ENCODE results near the gene SEPTIN10. TPM values are rescaled to one million over a fixed set of nuclear protein-coding genes. Genes with fewer than 3 reads are reported as not detected.

Gene SEPTIN10
- total and polyA plus RNA-seq, 2 donors (not counting 1 experiment from before 2014, with no cell fraction given) = 90.3 to 99.4 TPM

DNA sequence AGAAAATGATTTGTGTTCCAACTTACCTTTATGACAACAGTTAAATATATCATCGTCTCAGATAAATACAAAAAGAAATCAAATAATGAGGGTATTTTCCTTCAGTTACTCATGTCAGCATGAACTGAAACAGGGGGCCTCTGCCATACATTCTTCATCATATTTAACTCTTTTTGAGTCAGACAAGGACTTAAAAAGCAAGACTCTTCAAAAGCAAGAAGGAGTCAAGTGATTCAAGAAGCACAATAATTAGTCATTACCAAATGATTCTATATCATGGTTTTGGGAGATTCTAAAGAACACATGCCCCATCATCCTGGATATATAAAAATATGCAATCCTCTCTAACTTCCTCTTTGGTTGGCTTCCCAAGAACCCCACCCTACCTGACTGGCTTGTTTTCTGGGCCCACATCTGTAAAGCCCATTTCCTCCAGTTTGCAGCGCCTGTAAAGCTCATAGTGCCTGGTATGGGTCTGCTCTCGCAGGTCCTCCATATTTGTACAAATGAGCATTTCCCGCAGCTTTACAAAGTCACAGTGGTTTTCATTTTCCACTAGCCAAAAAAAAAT, 49.7 kb downstream of the SEPTIN10 start:
- no peak overlapping the region for H3K4me2 ChIP-seq (ENCODE audit: extremely low read depth, insufficient read depth, low read length)
- H3K27me3 ChIP-seq (ENCODE audit: control insufficient read depth, insufficient read depth, low read length) = no peaks in the 10 kb centered on the region
- H3K9me3 ChIP-seq (ENCODE audit: control insufficient read depth, insufficient read depth, low read depth, low read length) = no peaks in the 10 kb centered on the region
- H3K79me2 ChIP-seq (ENCODE audit: control insufficient read depth, insufficient read depth, low read length) = no peaks in the 10 kb centered on the region
- no peaks in the 10 kb centered on the region for H3K4me1 ChIP-seq (ENCODE audit: control insufficient read depth, extremely low read depth, insufficient read depth, low read length)
- H3K9ac ChIP-seq (ENCODE audit: insufficient read depth, low read length) = no peak overlapping the region
- no peak for DNase-seq (ENCODE audit: low read depth in 2 of 2)
- TF ChIP-seq, protein P1, sequence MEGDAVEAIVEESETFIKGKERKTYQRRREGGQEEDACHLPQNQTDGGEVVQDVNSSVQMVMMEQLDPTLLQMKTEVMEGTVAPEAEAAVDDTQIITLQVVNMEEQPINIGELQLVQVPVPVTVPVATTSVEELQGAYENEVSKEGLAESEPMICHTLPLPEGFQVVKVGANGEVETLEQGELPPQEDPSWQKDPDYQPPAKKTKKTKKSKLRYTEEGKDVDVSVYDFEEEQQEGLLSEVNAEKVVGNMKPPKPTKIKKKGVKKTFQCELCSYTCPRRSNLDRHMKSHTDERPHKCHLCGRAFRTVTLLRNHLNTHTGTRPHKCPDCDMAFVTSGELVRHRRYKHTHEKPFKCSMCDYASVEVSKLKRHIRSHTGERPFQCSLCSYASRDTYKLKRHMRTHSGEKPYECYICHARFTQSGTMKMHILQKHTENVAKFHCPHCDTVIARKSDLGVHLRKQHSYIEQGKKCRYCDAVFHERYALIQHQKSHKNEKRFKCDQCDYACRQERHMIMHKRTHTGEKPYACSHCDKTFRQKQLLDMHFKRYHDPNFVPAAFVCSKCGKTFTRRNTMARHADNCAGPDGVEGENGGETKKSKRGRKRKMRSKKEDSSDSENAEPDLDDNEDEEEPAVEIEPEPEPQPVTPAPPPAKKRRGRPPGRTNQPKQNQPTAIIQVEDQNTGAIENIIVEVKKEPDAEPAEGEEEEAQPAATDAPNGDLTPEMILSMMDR (conservative IDR thresholded peaks at IDR 0.05 in 1 of 2, IDR thresholded peaks at IDR 0.05 in 1 of 2; ENCODE audit: low read depth in 1 of 2, low read length in 2 of 2) = no peak
- TF ChIP-seq EZH2 (IDR thresholded peaks at IDR 0.05; ENCODE audit: low read length, missing control alignments) = no peak
- no peaks in the 10 kb centered on the region for H4K20me1 ChIP-seq (ENCODE audit: control insufficient read depth, extremely low read depth, insufficient read depth, low read length)
- H3K27ac ChIP-seq (ENCODE audit: insufficient read depth, low read length) = no peak overlapping the region
- H2AFZ ChIP-seq (ENCODE audit: low read length) = no peak overlapping the region
- no peak overlapping the region for H3K4me3 ChIP-seq (replicated peaks in 1 of 4; ENCODE audit: control extremely low read depth in 1 of 4, insufficient read depth in 1 of 4, low read depth in 3 of 4, low read length in 4 of 4)
- H3K36me3 ChIP-seq (ENCODE audit: control insufficient read depth, insufficient read depth, low read length) = peaks cover 2% of the 10 kb centered on the region

DNA sequence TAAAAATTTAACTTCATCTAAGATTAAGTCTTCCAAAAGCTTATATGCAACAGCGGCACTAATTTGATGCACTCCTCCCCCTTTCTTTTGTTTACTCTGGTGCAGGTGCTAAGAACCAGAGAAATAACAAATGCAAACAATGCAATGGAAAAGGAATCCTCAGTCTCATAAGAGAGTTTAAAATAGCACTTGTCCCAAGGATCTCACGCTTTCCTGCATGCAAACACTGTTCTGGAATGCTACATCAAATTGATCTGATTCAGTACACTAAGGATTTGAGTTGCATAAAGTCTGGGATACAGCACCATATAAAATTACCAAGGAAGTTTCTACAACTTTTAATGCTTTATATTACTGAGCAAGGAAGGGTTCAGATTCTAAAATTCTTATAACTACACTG, 50.5 kb downstream of the SEPTIN10 start:
- H3K27ac ChIP-seq (ENCODE audit: insufficient read depth, low read length) = no peak overlapping the region
- no peaks in the 10 kb centered on the region for H3K4me1 ChIP-seq (ENCODE audit: control insufficient read depth, extremely low read depth, insufficient read depth, low read length)
- H3K79me2 ChIP-seq (ENCODE audit: control insufficient read depth, insufficient read depth, low read length) = no peaks in the 10 kb centered on the region
- H3K4me3 ChIP-seq (replicated peaks in 1 of 4; ENCODE audit: control extremely low read depth in 1 of 4, insufficient read depth in 1 of 4, low read depth in 3 of 4, low read length in 4 of 4) = no peak overlapping the region
- H4K20me1 ChIP-seq (ENCODE audit: control insufficient read depth, extremely low read depth, insufficient read depth, low read length) = no peaks in the 10 kb centered on the region
- TF ChIP-seq, protein P1 (conservative IDR thresholded peaks at IDR 0.05 in 1 of 2, IDR thresholded peaks at IDR 0.05 in 1 of 2; ENCODE audit: low read depth in 1 of 2, low read length in 2 of 2) = no peak
- TF ChIP-seq EZH2 (IDR thresholded peaks at IDR 0.05; ENCODE audit: low read length, missing control alignments) = no peak
- no peak for DNase-seq (ENCODE audit: low read depth in 2 of 2)
- no peaks in the 10 kb centered on the region for H3K27me3 ChIP-seq (ENCODE audit: control insufficient read depth, insufficient read depth, low read length)
- H3K9me3 ChIP-seq (ENCODE audit: control insufficient read depth, insufficient read depth, low read depth, low read length) = no peaks in the 10 kb centered on the region
- H3K4me2 ChIP-seq (ENCODE audit: extremely low read depth, insufficient read depth, low read length) = no peak overlapping the region
- peaks cover 2% of the 10 kb centered on the region for H3K36me3 ChIP-seq (ENCODE audit: control insufficient read depth, insufficient read depth, low read length)
- no peak overlapping the region for H3K9ac ChIP-seq (ENCODE audit: insufficient read depth, low read length)
- no peak overlapping the region for H2AFZ ChIP-seq (ENCODE audit: low read length)

DNA sequence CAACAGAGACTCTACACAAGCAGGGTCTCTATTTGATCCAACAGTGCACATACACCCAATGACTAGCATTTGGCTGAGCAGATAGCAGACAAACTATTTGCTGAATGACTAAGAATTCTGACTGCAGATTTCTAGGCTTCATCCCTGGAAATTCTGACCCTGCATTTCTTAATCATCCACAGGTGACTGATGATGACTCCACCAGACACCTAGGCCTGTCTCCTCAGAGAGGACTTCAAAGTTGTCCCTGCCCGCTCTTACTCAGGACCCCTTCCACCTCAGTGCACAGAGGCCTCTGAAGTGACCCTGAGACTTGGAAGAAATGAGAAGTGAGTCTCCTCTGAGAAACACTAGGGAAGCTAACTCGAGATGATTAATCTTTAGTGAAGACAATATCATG, 51.3 kb downstream of the SEPTIN10 start:
- H3K9ac ChIP-seq (ENCODE audit: insufficient read depth, low read length) = no peak overlapping the region
- H3K27me3 ChIP-seq (ENCODE audit: control insufficient read depth, insufficient read depth, low read length) = no peaks in the 10 kb centered on the region
- TF ChIP-seq, protein P1 (conservative IDR thresholded peaks at IDR 0.05 in 1 of 2, IDR thresholded peaks at IDR 0.05 in 1 of 2; ENCODE audit: low read depth in 1 of 2, low read length in 2 of 2) = no peak
- TF ChIP-seq EZH2 (IDR thresholded peaks at IDR 0.05; ENCODE audit: low read length, missing control alignments) = no peak
- peaks cover 2% of the 10 kb centered on the region for H3K36me3 ChIP-seq (ENCODE audit: control insufficient read depth, insufficient read depth, low read length)
- no peak overlapping the region for H3K4me2 ChIP-seq (ENCODE audit: extremely low read depth, insufficient read depth, low read length)
- H3K27ac ChIP-seq (ENCODE audit: insufficient read depth, low read length) = no peak overlapping the region
- H4K20me1 ChIP-seq (ENCODE audit: control insufficient read depth, extremely low read depth, insufficient read depth, low read length) = no peaks in the 10 kb centered on the region
- no peak overlapping the region for H3K4me3 ChIP-seq (replicated peaks in 1 of 4; ENCODE audit: control extremely low read depth in 1 of 4, insufficient read depth in 1 of 4, low read depth in 3 of 4, low read length in 4 of 4)
- DNase-seq (ENCODE audit: low read depth in 2 of 2) = peak in 1 of 2 donors; percentile 42
- no peaks in the 10 kb centered on the region for H3K9me3 ChIP-seq (ENCODE audit: control insufficient read depth, insufficient read depth, low read depth, low read length)
- no peak overlapping the region for H2AFZ ChIP-seq (ENCODE audit: low read length)
- no peaks in the 10 kb centered on the region for H3K79me2 ChIP-seq (ENCODE audit: control insufficient read depth, insufficient read depth, low read length)
- H3K4me1 ChIP-seq (ENCODE audit: control insufficient read depth, extremely low read depth, insufficient read depth, low read length) = no peaks in the 10 kb centered on the region
